ENCODE results near the gene LSP1. TPM values are rescaled to one million over a fixed set of nuclear protein-coding genes. Genes with fewer than 3 reads are reported as not detected.
A peak's percentile ranks its signal among the peaks of the same experiment; 100 is the strongest.
"Not testable (repeated sequence)": the region's sequence is repeated elsewhere in the genome, so short reads cannot be mapped to it uniquely, and the experiment has no call there.

The LSP1 gene
- total RNA-seq, 1 donor from 2014 or later, result not detected

DNA sequence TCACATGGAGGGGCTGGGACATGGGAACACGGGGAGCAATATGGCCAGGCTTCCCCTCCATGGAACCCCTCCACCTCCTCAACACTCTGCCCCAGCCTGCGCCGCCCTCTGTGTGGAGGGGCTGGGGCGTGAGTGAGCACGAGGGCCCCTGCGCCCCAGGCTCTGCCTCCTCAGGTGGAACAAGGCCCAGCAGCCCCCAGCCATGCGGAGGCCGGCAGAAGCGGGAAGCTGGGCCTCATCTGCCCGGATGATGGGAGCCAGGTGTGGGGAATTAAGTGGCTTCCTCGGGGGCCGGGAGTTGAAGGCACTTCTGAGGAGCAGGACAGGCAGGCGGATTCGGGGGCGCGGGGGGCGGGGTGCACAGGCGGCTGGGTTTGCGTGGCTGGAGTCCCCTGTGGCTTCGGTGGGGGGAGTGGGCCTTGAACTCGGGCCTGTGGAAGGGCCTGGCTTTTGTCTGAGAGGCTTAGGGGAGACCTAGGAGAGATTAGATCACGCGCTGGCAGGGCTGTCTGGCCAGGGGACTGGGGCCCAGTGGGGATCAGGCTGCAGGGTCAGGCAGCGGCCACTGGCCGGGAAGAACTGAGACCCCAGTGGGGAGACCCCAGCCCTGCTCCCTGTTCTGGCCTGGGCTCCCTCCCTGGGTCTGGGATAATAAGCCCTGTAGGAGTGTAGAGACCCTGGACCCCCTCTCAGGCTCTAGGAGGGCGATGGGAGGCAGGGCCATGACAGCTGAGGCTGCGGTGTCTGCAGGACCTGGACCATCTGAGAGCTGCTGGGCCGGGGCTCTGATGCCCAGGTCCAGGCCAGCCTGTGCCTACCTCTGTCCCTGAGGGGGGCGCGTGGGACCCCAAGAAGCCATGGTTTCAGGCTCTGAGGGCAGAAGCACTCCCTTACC, 25.5 kb downstream of the LSP1 start:
- DNase-seq, result no peak

DNA sequence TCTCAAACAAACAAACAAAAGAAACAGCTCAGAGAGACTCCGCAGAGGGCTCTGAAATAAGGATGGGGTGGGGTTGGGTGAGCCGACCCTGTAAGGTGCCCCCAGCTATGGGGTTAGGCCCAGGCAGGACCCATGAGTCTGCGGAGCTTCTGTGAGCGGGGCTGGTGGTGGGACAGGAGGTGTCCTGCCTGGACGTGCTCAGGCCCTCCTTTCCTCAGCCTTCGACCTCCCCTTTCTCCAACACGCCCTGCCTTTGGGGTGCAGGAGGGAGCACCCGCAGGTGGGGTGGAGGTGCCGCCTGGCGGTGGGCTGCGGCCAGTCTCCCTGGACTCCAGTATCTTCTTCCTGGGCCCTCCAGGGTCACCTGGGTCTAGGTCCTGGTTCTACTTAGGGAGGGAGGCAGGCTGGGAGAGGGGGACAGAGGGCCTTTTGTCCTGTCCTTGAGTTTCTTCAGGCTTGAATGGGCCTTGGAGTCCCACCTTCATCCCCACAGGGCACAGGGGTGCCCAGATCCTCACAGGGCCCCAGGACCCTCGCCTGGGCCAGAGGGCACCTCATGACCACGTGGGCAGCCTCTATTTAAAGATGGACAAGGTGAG, 26.6 kb downstream of the LSP1 start:
- no peak for DNase-seq

DNA sequence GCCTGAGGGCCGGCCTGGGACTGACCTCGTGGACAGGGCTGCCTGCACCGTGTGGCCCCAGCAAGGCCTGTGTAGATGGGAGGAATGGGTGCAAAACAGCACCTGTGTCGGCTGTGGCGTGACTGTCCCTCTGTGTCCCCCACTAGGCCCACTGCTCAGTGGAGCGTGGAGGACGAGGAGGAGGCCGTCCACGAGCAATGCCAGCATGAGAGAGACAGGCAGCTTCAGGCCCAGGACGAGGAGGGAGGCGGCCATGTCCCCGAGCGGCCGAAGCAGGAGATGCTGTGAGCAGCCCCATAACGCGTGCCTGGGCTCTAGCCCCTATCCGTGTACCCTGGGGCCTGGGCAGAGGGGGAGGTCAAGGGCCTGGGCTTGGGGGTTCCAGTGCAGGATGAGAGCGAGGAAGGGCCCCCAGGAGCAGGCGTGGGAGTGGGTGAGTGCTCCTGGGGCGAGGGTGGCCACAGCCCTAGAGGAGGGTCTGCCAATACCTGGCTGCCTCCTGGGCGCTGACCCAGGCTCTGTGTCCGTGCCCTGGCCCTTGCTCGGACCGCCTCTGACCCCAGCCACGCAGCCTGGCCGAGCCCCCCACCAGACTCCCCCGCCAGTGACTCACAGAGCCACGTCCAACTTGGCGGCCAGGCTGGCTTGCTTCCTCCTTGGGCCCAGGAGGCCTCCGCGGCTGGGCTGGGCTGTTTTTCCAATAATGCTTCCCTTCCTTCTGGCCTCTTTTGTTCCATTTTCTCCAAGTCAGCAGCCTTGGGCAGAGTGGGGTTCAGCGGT, 27.2 kb downstream of the LSP1 start:
- peak; percentile 39 for DNase-seq

GRCh38 chr11:1880746-1881441, 28.0 kb downstream of the LSP1 start:
- DNase-seq, result no peak

GRCh38 chr11:1881442-1882264, 28.8 kb downstream of the LSP1 start:
- DNase-seq, result no peak

GRCh38 chr11:1882265-1883238, 29.7 kb downstream of the LSP1 start:
- DNase-seq, result peak; percentile 87

- DNase-seq, result no peak
Observed at GRCh38 chr11:1883346-1884302, 30.7 kb downstream of the LSP1 start.

- no peak for DNase-seq
Observed at GRCh38 chr11:1884303-1884700, 31.4 kb downstream of the LSP1 start.

- not testable (repeated sequence) for DNase-seq
Observed at GRCh38 chr11:1886551-1886950, 33.7 kb downstream of the LSP1 start.

GRCh38 chr11:1887451-1888346, 34.8 kb downstream of the LSP1 start:
- DNase-seq, result no peak

DNA sequence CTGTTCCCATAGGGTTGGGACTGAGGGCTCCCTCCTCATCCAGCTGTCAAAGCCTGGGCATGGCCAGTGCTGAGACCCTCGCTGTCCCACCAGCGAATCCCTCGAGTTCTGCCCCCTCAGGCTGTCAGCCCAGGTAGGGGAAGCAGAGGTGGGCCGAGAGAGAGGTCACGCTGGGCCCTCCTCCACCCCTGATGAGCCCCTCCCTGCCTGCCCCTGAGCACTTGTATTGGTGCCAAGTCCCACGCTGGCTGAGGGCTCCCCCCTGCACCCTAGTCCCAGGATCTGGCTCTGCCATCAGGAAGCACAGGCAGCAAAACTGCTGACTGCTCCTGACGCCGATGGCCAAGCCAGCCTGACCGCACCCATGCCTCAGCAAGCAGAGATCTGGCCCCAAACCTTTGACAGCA, 35.5 kb downstream of the LSP1 start:
- DNase-seq, result no peak

GRCh38 chr11:1888811-1889210, 35.9 kb downstream of the LSP1 start:
- DNase-seq, result no peak

DNA sequence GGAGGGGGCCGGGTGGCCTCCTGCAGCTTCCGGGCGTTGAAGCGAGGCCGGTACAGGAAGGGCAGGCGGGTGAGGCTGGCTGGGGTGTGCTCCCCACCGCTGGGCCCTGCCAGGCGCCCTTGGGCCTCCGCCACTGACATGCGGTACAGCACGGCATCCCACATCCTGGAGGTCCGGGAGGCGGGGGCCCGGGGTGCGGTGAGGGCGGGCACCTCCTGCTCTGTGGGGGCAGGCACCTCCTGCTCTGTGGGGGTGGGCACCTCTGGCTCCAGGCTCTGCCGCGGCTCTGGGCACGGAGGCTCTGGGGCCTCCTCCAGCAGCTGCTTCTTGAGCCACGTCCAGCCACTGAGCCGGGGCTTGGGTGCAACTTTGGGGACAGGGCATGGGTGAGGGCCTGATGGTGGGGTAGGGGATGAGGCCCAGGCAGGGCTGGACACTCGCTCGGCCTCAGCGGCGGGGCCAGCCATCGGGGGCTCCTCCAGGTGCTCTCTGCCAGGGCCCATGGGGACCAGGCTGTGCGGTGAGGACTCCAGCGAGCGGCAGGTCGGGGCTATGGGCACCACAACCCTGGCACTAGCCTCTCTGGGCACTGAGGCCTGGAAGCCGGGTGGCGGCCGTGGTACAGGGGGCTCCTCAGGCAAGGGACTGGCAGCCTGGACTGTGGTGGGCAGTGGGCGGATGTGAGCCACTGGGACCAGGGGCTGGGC, 36.5 kb downstream of the LSP1 start:
- no peak for DNase-seq

DNA sequence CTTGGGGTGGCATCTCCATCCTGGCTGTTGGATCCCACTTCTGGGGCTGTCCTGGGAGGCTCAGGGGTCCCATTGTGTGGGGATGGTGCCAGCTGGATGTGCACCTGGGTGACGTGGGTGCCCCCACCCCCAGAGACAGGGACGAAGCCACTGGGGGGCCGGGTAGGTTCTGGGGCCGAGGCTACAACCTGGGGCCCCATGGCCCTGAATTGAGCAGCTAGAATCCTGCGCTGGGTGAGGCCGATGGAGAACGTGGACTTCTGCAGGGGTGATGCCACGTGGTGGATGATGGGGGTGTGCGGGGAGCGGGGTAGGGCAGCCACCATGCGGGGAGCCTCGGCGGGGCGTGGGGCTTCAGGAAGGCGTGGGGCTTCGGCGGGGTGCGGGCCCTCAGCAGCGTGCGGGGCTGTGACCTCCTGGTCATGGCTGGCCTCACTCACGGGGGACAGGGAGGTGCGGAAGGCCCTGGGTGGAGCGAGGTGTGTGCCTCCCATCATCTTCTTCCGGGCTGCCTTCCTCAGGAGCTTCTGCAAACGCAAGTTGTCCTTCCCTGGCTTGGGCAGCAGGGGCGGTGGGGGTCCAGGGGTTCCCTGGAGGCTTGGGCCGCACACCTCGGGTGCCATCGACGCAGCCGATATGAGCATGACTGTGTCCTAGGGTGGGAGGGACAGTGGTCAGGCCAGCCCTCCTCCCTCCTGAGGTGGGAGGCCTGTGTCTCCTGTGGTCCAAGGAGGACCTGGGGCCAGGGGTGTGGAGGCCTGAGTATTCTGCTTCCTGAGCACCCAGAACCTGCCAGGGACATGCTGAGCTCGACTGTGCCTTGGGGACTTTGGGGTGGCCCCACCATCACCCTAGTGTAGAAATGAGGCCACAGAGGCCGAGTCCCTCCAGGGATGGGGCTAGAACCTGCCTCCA, 37.3 kb downstream of the LSP1 start:
- no peak for DNase-seq

- DNase-seq, result no peak
Observed at GRCh38 chr11:1890856-1891830, 38.3 kb downstream of the LSP1 start.
